GM18870 (cell line): ENCODE data around the gene VARS1.
"Not testable (repeated sequence)": the region's sequence is repeated elsewhere in the genome, so short reads cannot be mapped to it uniquely, and the experiment has no call there.

Source experiments
- ATAC-seq: cut with Tn5 transposase; IDR thresholded peaks from one replicate; pipeline ENCODE4 v1.9.1; 2021; ENCODE audit warnings: moderate library complexity; ENCODE audit not compliant: unreplicated experiment

VARS1 gene

DNA sequence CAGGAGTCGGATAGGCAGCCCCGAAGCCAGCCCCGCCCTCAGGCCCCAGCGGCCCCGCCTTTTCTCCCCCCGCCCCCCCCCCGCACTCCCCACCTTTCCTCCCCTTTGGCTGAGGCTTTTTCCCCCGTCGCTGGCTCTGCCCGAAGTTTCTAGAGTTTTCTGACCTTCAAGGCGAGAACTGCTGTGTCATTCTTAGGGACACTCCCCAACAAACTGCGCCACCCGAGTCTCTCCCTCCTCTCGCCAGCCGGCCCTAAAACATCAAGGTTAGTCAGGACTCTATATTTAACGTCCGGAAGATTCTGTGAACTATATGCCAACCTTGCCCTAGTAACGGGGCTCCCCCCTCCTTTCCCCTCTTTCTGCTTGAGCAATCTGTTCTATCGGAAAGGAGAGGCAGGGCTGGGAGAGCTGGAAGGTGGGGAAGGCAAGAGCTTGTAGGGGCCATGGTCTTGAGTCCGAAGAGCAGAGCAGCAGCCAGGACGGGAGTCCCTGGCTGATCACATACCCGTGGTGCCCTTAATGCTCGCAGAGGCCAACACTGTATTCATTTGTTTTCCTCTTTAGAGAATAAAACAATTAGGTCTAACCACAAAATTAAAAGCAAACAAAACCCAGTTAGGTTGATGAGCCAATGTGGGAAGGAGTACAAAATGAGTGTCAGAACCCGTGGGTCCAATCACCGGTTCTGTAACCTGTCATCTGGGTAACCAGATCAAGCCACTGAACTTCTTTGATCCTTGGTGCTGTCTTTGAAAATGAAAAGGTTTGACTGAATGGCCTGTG lies 26.7 kb upstream of the VARS1 start:
- peak; percentile 20 for ATAC-seq

DNA sequence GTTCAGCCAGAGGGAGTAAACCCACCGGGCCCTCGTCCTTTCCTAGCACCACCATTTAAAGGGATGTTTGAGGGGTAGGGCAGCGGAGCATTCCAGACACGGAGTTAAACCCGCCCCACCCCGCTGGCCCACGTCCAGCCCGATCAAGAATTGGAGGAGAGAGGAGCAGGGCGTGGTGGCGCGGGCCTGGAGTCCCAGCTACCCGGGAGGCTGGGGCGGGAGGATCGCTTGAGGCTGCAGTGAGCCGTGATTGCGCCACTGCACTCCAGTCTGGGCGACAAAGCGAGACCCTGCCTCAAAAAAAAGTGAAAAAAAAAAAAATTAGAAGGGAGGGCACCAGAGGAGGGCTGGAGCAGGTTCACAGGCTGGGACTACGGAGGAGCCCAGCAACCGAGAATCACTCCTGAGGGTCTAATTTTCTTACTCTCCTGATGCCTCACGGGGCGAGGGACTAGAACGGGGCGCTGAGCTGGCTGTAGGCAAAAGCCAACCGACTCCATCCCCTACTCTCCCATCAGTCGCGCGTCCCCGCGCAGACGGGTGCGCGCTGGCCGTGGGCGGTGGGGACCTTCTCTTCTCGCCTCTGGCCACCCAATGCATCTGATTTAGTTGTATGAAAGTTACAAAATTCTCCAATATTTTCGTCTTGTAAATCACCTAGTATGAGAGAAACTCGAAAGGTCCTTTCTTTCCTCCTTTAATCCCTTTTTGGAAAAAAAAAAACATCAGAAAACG lies 25.9 kb upstream of the VARS1 start:
- ATAC-seq: peak; percentile 38

DNA sequence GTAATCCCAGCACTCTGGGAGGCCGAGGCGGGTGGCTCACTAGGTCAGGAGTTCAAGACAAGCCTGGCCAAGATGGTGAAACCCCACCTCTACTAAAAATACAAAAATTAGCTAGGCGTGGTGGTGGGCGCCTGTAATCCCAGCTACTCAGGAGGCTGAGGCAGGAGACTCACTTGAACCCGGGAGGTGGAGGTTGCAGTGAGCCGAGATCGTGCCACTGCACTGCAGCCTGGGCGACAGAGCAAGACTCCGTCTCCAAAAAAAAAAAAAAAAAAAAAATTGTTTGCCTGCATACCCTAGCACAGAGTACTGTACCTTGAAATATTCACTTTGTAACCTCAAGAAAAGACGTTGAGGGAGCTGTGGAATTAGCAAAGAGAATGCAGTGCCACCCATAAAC lies 24.8 kb upstream of the VARS1 start:
- ATAC-seq: not testable (repeated sequence)

DNA sequence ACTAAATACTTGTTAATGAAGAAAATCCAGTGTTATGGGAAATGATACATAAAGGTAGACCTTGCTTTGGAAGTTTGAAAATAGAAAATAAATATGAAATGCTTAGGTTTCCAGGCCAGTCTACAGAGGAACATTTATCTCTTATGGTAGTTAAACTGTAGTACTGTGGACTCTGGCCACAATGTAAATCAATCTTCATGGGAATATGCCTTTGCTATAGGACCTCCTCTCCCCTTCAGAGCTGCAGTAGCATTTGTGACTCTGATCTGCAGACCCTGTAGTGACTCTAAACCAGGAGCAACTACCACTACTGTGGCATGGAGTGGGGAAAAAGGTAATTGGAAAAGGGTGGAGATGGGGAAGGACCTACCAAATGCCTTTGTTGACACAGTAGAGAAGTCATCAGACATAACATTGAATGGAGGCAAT lies 24.3 kb upstream of the VARS1 start:
- no peak for ATAC-seq

DNA sequence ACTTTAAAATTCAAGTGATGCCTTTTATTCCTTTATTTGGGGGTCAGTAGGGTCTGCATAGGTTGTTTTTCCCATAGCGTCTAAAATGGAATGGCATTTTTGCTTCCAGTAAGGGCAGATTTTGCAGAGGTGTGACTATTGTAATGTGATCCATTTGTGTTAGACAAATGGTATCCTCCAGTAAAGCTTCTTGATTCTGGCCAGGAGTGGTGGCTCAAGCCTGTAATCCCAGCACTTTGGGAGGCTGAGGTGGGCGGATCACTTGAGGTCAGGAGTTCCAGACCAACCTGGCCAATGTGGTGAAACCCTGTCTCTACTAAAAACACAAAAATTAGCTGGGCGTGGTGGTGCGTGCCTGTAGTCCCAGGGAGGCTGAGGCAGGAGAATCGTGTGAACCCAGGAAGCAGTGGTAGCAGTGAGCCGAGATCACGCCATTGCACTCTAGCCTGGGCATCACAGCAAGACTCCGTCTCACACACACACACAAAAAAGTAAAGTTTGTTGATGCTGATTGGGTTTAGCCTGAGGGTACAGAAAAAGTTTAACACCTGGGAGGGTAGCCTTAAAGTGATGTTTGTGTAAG lies 22.5 kb upstream of the VARS1 start:
- ATAC-seq: not testable (repeated sequence)

DNA sequence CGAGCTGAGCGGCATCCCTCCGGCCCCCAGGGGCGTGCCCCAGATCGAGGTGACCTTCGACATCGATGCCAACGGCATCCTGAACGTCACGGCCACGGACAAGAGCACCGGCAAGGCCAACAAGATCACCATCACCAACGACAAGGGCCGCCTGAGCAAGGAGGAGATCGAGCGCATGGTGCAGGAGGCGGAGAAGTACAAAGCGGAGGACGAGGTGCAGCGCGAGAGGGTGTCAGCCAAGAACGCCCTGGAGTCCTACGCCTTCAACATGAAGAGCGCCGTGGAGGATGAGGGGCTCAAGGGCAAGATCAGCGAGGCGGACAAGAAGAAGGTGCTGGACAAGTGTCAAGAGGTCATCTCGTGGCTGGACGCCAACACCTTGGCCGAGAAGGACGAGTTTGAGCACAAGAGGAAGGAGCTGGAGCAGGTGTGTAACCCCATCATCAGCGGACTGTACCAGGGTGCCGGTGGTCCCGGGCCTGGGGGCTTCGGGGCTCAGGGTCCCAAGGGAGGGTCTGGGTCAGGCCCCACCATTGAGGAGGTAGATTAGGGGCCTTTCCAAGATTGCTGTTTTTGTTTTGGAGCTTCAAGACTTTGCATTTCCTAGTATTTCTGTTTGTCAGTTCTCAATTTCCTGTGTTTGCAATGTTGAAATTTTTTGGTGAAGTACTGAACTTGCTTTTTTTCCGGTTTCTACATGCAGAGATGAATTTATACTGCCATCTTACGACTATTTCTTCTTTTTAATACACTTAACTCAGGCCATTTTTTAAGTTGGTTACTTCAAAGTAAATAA lies 21.8 kb upstream of the VARS1 start:
- not testable (repeated sequence) for ATAC-seq

DNA sequence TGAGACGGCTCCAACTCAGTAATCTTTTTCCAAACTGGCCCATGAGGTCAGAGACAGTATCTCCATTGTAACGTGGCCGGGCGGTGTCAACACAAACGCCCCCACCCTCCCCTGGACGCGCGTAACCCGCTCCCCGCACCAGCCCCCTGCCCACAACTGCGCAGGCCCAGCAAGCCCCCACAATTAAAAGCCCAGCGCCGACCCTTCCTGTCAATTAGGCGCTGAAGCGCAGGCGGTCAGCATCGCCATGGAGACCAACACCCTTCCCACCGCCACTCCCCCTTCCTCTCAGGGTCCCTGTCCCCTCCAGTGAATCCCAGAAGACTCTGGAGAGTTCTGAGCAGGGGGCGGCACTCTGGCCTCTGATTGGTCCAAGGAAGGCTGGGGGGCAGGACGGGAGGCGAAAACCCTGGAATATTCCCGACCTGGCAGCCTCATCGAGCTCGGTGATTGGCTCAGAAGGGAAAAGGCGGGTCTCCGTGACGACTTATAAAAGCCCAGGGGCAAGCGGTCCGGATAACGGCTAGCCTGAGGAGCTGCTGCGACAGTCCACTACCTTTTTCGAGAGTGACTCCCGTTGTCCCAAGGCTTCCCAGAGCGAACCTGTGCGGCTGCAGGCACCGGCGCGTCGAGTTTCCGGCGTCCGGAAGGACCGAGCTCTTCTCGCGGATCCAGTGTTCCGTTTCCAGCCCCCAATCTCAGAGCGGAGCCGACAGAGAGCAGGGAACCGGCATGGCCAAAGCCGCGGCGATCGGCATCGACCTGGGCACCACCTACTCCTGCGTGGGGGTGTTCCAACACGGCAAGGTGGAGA lies 19.7 kb upstream of the VARS1 start, which contains the start of the genes HSPA1A and HSPA1L:
TSS of gene HSPA1A (plus strand) at position 519 of the 814 bp plus-strand sequence. CDS start at position 733, 214 bp downstream.
TSS of gene HSPA1L (minus strand) at position 259 of the 814 bp plus-strand sequence. CDS start 3,311 bp downstream, outside the sequence.
- no peak for ATAC-seq

DNA sequence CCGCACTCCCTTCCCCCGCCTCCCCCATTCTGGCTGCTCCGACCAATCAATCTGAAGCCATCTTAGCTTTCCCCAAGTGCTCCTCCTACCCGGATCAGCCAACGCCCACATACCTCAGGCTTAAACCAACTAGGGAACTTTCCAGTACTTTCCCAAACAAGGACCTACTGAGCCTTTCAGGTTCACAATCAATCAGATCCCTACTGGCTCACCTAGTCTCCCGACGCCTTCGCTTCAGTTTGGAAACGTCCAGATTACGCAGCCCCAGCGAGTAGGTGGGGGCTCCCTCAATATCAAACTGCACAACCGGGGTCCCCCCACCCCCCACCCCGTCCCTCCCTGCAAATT lies 19.1 kb upstream of the VARS1 start:
- no peak for ATAC-seq

DNA sequence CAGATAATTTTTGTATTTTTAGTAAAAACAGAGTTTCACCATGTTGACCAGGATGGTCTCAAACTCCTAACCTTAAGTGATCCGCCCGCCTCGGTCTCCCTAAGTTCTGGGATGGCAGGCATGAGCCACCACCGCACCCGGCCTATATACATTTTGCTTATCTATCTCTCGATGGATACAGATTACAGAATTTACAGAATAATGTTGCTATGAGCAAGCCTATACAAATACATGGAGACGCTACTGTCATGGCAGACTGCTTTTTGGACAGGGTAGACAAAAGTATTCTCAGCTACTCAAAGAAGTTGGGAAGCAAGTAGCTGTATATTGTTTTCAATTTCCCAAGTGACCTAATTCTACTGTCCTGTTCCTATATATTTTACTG lies 17.9 kb upstream of the VARS1 start:
- no peak for ATAC-seq

DNA sequence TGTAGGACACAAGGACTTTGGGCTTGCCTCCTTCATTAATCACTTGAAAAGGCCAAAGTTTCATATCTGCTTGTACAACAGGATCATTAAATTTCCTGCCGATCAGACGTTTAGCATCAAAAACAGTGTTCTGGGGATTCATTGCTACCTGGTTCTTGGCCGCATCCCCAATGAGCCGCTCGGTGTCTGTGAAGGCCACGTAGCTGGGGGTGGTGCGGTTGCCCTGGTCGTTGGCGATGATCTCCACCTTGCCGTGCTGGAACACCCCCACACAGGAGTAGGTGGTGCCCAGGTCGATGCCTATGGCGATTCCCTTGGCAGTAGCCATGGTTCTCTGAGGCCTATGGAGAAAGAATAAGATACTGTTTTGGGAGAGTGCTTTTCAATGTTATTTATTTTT lies 16.1 kb upstream of the VARS1 start:
- ATAC-seq: no peak

DNA sequence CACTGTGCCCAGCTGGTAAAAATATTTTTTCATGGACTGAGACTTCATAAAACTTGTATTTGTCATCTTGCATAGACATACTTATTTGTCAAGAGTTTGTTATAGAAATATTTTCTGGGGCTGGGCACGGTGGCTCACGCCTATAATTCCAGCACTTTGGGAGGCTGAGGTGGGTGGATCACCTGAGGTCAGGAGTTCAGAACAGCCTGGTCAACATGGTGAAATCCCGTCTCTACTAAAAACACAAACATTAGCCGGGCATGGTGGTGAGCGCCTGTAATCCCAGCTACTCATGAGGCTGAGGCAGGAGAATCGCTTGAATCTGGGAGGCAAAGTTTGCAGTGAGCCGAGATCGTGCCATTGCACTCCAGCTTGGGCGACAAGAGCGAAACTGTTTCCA lies 13.0 kb upstream of the VARS1 start:
- not testable (repeated sequence) for ATAC-seq

DNA sequence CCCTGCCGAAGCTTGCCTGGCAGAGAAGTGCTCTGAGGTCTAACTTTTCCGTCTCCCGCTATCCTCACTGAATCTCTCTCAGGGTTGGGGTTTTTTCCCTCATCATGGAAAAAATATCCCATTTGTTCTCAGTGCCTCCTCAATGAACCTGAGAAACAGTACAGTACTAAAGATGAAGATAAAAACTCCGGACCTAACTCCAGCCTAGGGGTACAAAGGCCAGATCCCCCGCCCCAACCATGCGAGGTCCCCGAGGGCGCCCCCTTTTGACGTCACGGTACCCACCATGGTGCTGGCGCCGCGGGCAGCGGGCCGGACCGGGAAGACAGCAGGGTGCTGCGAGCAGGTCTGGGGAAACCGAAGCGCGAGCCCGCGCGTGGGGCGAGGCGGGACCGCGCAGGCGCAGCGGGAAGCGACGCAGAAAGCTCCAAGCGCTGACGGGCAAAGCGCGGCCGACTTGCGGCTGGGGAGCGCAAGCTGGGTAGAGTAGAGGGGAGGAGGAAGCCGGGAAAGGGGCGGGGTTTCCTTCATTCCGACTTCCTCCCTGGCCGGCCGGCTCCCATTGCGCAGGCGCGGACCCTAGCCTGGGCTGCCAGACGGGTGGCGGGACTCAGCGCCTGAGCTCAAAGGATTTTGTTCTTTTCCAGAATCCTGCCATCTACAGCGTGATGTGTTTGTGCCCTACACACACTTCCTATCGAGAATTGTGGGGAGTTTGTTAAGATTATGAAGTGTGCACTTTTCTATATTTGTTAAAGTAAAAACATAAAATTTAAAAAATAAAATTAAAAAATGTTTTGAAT lies 11.1 kb upstream of the VARS1 start, which contains the start of gene LSM2:
TSS of gene LSM2 (minus strand) at position 497 of the 803 bp plus-strand sequence. CDS start at position 288, 209 bp downstream.
- peak; percentile 66 for ATAC-seq

DNA sequence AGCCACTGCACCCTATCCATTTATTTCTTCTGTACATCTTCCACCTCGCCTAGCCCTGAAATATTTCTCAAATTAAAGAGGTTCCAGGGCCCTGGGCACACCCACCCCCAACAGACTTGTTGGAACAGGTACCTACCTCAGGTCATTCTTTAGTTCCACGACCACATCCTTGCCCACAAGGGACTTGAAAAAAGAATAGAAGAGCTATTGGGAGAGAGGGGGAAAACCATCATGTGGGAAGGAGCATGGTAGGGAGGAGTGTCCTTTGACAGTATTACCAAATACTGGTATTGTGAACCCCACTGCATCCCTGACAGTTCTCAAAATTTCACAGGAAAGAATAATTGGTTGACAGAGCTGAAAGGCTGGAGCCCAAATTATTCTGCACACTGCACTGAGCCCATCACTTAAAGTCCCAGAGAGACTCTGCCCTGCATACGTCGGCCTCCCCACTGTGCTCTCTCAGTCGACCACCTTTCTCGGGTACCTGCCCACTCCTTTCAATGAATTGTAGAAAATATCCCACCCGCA lies 10.5 kb upstream of the VARS1 start:
- no peak for ATAC-seq

DNA sequence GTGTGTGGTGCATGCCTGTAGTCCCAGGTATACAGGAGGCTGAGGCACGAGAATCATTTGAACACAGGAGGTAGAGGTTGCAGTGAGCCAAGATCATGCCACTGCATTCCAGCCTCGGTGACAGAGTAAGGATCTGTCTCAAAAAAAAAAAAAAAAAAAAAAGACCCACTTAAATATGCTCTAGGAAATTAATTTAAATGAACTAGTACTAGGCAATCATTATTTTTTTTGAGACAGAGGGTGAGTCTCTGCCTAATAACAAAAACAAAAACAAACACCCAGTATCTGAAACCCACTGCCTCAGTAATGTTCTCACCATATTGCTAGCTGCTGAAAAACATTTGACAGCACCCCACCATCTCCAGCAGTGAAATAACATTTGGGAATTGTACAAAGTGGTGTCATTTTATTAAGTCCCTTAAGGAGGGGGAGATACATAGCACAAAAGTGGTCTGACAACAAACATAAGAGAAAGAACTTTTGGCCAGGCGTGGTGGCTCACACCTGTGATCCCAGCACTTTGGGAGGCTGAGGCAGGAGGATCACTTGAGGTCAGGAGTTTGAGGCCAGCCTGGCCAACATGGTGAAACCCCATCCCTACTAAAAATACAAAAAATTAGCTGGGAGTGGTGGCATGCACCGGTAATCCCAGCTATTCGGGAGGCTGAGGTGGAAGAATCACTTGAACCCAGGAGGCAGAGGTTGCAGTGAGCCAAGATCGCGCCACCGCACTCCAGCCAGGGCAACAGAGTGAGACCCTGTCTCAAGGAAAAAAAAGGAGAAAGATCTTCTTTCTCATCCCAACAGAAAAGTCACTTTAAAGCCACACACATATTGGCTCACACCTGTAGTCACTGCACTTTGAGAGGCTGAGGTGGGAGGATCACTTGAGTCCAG lies 5.7 kb upstream of the VARS1 start:
- not testable (repeated sequence) for ATAC-seq

DNA sequence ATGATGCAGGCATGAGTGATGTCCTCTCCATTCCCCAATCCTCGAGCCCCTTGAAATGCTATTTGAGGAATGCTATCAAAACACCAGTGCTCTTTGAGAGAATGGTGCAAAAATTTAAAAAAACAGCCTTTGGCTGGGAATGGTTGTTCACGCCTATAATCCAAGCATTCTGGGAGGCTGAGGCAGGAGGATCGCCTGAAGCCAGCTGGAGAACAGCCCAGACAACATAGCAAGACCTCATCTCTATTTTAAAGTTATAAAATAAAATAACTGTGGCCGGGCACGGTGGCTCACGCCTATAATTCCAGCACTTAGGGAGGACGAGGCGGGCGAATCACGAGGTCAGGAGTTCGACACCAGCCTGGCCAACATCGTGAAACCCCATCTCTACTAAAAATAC lies 4.2 kb upstream of the VARS1 start:
- no peak for ATAC-seq

DNA sequence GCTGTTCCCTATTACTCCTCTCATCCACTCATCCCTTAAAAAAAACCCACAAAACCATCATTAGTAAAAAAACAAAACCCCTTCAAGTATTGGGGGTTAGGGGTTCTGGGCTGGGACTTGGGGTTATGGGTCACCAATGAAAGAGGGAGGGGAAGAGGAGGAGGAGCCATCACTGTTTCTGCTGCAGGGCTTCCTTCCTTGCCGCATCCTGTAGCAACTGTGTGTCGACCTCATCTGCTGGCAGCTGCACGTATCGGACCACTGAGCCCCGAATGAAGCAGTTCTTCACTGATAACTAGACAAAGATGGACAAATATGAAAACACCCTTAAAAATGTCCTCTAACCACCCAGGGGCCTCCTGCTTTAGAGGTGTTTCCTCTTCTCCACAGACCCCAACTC lies 2.0 kb upstream of the VARS1 start:
- ATAC-seq: no peak

DNA sequence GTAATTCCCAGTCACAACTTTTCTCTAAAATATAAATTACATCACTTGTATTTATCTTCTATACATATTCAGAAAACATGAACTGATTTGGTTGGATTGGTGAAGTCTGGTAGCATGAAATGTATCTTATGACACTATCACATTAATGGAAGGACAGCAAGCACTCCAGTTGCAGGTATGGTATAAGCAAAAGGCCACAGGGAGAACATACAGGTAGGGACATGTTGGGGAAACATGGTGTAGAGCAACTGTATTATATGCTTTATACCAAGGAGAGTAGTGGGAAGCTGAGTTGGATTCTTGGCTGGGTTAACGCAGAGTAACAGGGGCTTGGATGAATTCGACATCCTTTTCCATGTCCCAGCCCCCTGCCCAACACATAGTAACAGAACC lies 1.4 kb upstream of the VARS1 start:
- no peak for ATAC-seq
